GM12801 (cell line): ENCODE data around the gene NAGLU.

Experiments used
- CTCF ChIP-seq: IDR thresholded peaks from one replicate; pipeline ENCODE4 v1.5.1; 2011; ENCODE audit warnings: control low read depth; ENCODE audit not compliant: insufficient read length; ENCODE audit errors: extremely low read depth

NAGLU gene

GRCh38 chr17:42522263-42522790 lies 13.7 kb upstream of the NAGLU start:
- TF ChIP-seq CTCF, result no peak

- TF ChIP-seq CTCF, result no peak
Measured at GRCh38 chr17:42522798-42523278, 13.2 kb upstream of the NAGLU start.

GRCh38 chr17:42525221-42525620 lies 10.8 kb upstream of the NAGLU start:
- TF ChIP-seq CTCF, result no peak

- TF ChIP-seq CTCF, result no peak
Measured at GRCh38 chr17:42526031-42526444, 10.0 kb upstream of the NAGLU start.

GRCh38 chr17:42527932-42528331 lies 8.1 kb upstream of the NAGLU start:
- no peak for TF ChIP-seq CTCF

GRCh38 chr17:42529061-42529460 lies 7.0 kb upstream of the NAGLU start:
- TF ChIP-seq CTCF, result no peak

- TF ChIP-seq CTCF, result no peak
Measured at GRCh38 chr17:42530952-42531454, 5.0 kb upstream of the NAGLU start.
